Sigmoid colon (tissue), 4 donors: Measurements from ENCODE around the gene LDLRAD1.

Source experiments
- CTCF ChIP-seq, 4 experiments: fragments of 450-650 bp in 3 of 4; fragments of 200-600 bp in 1 of 4; IDR thresholded peaks; one replicate each; pipeline ENCODE4 v1.5.1; 2016 to 2019; ENCODE audit warnings: antibody characterized with exemption in 4 of 4, mild to moderate bottlenecking in 3 of 4, moderate library complexity in 2 of 4
- POLR2A ChIP-seq, 2 donors: fragments of 450-650 bp; IDR thresholded peaks; one replicate each; pipeline ENCODE4 v1.6.1; 2016; ENCODE audit warnings: antibody characterized with exemption in 2 of 2, mild to moderate bottlenecking in 2 of 2, moderate library complexity in 2 of 2
- POLR2AphosphoS5 ChIP-seq, 4 donors: sonication (generic); formaldehyde crosslinking; IDR thresholded peaks; one replicate each; pipeline ENCODE4 v1.6.1; 2017; ENCODE audit warnings: antibody characterized with exemption in 4 of 4

DNA sequence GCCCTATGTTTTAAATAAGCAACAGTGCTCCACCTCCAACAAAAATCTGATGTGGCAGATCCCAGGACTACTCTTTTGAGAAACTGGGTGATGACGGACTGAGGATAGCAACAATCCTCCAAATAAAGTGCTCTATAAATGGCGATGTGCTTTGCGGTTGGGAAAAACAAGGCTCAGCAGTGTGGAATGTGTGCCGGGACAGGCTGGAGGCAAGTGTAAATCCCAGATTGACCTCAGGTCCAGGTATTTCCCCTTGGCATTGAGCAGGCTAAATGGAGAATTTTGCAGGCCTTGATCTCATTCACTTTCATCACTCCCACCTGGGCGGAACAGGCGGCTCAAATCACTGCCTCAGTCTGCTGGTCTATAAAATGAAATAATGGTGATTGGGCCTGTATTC lies 36.8 kb downstream of the LDLRAD1 start:
- no peak for TF ChIP-seq CTCF (IDR thresholded peaks at IDR 0.05)
- no peak for TF ChIP-seq POLR2AphosphoS5 (IDR thresholded peaks at IDR 0.05)
- no peak for TF ChIP-seq POLR2A (IDR thresholded peaks at IDR 0.05)
